GM12864 (cell line): ENCODE results near the gene BICD1.

Experiments
- DNase-seq: peaks from one replicate; pipeline ENCODE4 v3.0.0-alpha.2; 2011; ENCODE audit warnings: low read depth
- H3K4me3 ChIP-seq: 2 replicates; pipeline ENCODE4 v1.5.1; 2011; ENCODE audit warnings: mild to moderate bottlenecking, low read depth, low read length, control low read depth
- TF ChIP-seq, protein P1 (sequence below): IDR thresholded peaks from 2 replicates; pipeline ENCODE4 v1.5.1; 2011; ENCODE audit warnings: low read depth, mild to moderate bottlenecking, moderate library complexity, low read length, control low read depth, inconsistent platforms; ENCODE audit errors: missing control alignments

BICD1 gene

DNA sequence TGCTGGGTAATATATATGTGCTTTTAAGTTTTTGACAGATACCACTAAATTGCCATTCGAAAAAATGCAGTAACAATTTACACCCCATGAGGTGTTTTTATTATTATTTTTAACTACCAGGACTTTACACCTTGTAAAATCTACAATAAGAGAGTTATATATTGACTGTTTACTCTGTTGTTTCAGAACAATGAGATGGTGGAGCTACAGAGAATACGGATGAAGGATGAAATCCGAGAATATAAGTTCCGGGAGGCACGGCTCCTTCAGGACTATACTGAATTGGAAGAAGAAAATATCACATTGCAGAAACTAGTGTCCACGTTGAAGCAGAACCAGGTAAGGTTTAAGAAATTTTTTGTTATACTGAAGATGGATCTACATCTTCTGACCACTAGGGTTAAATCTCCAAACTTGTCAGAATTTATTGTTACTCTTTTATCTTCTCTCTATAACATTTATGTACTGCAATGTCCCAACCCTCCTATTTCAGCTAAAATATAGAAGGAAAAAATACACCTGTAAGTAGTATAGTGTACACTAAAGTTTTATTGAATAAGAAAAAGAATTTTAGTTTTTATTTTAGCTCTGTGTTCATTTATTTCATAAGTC lies 187.3 kb downstream of the BICD1 start:
- no peak for DNase-seq
- TF ChIP-seq, protein P1, sequence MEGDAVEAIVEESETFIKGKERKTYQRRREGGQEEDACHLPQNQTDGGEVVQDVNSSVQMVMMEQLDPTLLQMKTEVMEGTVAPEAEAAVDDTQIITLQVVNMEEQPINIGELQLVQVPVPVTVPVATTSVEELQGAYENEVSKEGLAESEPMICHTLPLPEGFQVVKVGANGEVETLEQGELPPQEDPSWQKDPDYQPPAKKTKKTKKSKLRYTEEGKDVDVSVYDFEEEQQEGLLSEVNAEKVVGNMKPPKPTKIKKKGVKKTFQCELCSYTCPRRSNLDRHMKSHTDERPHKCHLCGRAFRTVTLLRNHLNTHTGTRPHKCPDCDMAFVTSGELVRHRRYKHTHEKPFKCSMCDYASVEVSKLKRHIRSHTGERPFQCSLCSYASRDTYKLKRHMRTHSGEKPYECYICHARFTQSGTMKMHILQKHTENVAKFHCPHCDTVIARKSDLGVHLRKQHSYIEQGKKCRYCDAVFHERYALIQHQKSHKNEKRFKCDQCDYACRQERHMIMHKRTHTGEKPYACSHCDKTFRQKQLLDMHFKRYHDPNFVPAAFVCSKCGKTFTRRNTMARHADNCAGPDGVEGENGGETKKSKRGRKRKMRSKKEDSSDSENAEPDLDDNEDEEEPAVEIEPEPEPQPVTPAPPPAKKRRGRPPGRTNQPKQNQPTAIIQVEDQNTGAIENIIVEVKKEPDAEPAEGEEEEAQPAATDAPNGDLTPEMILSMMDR, result no peak
- no peak overlapping the region for H3K4me3 ChIP-seq

DNA sequence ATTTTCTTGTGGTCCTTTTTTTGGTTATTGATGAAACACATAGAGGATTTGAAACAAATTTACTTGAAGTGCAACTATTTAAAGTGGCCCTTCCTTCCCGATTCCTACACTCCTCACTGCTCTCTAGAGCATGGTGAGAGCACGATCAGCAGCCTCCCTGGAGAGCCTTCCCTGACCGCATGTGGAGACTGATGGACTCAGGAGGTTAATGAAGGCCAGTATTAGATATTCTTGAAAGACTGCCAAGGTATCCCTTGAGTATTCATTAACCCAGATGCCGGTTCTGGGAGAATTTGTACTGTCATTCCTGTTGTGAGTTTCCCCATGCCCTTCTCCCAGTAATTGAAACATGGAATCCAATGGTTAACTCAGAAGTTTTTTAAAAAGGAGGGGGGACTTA lies 189.9 kb downstream of the BICD1 start:
- no peak for DNase-seq
- TF ChIP-seq, protein P1, result no peak
- H3K4me3 ChIP-seq, result no peak overlapping the region

DNA sequence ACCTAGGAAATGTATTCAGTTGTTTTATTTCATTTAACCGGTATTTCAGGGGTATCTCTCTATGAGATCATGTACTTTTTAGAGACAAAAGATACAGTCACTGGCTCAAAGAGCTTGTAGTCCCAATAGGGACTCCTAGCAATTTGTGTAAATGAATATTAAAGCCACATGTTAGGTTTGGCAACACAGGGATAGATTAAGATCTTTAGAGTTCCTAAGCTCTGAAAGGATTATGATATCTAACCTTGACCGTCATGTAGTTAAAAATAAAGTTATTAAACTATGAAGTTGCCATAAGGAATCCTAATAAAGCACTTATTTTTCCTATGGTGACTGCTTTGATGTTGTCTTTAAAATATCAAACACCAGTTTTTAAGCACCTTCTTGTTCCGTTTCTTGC lies 192.3 kb downstream of the BICD1 start:
- TF ChIP-seq, protein P1, result no peak
- H3K4me3 ChIP-seq, result no peak overlapping the region
- DNase-seq, result no peak

DNA sequence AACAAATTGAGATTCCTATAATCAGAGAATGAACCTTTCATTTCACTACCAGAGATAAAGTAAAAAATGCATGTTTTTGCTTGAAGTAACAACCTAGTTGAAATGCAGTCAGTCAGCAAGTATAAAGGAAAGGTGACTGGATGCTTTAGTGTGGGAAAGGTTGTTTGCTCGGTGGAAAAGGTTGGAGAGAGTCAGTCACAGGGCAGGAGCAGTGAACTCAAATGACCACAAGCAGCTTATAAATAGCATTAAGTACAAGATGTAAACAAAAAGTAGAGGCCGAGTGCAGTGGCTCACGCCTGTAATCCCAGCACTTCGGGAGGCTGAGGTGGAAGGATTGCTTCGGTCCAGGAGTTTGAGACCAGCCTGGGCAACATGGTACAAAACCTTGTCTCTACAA lies 194.6 kb downstream of the BICD1 start:
- TF ChIP-seq, protein P1, result no peak
- H3K4me3 ChIP-seq, result no peak overlapping the region
- DNase-seq, result no peak

DNA sequence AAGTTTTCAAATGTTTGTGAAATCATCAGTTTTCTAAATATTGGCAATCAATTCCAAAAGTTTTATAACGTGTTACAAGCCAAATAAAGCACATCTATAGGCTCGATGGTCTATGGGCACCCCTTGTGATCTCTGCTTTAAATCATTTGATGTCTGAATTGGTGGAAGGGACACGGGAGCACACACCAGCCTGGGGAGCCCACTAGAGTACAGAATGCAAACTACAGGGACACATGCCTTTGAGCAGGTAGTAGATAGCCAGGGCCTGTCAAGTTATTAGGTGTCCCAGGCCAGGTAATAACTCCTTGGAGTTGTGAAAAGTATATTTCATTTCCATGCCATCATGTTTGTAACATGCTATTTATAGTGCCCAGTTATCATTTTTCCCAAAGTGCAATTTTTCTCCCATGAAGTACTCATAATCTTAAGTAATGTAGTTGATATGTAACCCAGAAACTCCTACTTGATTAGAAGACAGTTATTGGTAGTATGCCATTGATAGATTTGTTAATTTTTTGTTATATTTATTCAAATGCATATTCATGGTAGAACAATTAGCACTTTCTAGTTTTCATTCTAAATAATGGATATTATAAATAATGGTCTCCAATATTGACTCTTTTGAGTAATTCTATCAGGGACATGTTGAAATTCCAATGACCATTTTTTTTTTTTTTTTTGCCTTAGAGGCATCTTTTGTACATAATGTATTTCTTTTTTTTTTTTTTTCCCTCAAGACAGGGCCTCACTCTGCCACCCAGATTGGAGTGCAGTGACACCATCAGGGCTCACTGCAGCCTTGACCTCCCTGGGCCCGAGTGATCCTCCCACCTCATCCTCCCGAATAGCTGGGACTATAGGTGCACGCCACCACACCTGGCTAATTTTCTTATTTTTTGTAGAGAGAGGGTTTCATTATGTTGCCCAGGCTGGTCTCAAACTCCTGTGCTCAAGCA lies 195.8 kb downstream of the BICD1 start:
- H3K4me3 ChIP-seq, result no peak overlapping the region; the same call in 1 of the 2 replicates
- TF ChIP-seq, protein P1, result peak; percentile 76
- DNase-seq, result peak; percentile 35

DNA sequence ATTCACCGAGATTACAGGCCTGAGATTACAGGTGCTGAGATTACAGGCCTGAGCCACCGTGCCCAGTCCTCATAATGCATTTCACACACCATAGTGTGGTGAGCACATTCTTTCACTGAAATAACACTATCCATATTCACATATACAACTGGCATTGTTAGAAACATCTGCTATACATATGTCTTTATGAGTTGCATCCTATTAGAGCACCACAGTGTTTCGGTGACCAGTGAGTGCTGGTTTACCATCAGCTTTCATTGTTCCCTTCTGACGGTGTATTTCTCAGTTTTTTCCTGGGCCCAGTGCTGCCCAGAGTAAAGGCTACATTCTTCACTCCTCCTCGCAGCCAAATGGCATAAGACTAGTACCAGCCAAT lies 196.5 kb downstream of the BICD1 start:
- no peak overlapping the region for H3K4me3 ChIP-seq
- TF ChIP-seq, protein P1, result no peak
- DNase-seq, result no peak
